ENCODE data around the gene OMG. TPM values are rescaled to one million over a fixed set of nuclear protein-coding genes. Genes with fewer than 3 reads are reported as not detected.
"Not testable (repeated sequence)": the region's sequence is repeated elsewhere in the genome, so short reads cannot be mapped to it uniquely, and the experiment has no call there.

OMG gene
- total RNA-seq, 1 experiment from 2014 or later: 0.23 TPM

- not testable (repeated sequence) for DNase-seq (ENCODE audit: low read depth)
These were observed 34.1 kb downstream of the OMG start for GRCh38 chr17:31262923-31263322.

DNA sequence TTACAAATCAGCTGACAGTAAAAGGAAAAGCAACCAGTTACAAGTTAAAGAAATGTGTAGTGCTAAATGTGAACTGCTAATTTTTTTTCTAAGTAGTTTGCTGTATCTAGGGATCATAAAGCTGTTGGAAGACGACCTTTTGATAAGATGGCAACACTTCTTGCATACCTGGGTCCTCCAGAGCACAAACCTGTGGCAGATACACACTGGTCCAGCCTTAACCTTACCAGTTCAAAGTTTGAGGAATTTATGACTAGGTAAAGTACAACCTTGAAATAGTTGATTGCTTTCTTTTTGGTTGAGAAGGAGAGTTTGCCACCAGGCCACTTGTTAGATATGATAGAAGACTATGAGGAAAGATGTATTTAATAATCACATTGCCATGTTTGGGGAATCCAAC is 35.4 kb downstream of the OMG start:
- no peak for DNase-seq (ENCODE audit: low read depth)

GRCh38 chr17:31260151-31260550 is 36.9 kb downstream of the OMG start:
- DNase-seq (ENCODE audit: low read depth): no peak

- no peak for DNase-seq (ENCODE audit: low read depth)
These were observed 40.1 kb downstream of the OMG start for GRCh38 chr17:31256936-31257335.

GRCh38 chr17:31254654-31255053 is 42.4 kb downstream of the OMG start:
- no peak for DNase-seq (ENCODE audit: low read depth)

DNA sequence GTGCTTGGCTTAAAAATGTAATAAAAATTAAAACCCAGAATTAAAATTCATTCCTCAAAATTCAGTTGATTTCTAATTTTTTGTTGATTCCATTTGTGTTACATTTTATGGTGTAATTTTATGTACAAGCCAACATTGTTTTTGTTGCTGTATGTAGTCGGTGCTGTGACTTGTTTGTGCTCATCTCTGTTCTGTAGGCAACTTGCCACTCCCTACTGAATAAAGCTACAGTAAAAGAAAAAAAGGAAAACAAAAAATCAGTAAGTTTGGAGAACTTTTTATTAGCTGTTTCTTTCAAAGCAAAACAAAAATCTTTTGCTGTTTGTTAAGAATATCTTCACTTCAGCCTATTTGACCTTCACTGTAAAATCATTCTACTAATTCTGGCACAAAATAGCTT is 44.3 kb downstream of the OMG start:
- DNase-seq (ENCODE audit: low read depth): no peak

DNA sequence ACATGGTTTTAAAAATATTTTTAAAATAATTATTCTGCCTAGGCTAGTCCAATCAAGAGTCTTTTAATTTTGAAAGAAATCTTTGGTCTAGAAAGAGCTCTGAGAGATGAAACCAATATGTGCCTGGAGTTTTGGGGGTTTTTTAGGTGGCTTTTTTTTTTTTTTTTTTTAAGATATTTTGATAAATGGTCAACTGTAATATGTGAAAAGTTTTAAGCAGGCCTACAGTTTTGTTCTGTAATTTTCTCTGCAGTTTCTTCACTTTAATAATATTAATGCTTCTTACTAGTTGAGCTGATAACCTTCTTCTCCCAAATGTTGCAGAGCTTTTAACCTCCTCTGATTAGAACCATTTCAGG is 45.1 kb downstream of the OMG start:
- DNase-seq (ENCODE audit: low read depth): no peak

DNA sequence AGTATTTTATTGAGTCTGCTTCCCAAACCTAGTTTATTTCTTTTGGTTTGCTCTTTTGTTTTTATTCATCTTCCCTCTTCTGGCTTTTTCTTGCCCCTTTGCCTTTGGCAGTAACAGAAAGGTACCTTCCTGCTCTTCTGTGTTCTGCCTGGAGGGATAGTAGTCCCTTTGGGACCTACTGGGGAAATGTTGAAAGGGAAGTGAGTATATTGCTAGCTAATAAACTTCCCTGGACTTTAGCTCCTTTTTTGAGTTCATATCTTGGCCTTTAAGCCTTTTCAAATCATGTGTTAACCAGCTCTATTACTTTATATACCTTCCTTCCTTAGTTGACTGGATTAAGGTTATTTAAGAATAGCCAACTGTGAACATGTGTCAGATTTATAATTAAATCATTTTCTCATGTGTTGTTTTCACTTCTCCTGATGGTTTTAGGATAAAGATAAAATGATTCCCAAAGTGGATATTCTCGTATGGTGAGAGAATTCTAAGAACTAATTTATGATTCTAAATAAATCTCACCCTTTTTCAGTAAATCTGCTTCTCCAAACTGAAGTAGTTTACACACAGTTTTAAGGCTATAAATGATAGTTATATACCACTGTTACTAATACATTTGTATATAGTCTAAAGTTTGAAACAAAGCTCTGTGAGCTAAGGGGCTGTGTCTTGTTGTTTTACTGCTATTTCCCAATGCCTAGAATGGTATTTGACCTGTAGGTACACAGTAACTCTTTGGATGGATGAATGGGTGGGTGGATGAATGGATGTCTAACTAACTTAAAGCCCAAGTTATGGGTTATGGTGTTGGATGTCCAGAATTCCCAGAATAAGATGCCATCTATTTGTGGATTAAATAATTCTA is 45.7 kb downstream of the OMG start:
- DNase-seq (ENCODE audit: low read depth): peak; percentile 48

DNA sequence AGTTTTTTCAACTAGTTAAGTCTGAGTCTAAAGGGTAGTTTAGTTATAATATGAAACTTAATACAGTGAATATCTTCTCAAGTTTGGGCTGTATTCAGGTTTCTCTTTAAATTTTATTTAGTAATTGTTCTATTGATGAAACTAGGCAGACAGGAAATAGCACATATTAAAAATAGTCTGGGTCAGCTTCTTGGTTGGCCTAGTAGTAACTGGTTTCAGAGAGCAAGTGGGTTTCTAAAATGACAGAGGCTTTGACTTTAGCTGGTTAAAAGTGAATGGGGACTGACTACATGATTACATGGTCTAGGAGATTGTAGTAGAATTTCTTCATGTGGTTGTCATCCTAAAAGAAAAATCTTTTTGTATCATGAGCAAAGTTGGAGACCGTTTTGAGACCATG is 46.8 kb downstream of the OMG start:
- DNase-seq (ENCODE audit: low read depth): no peak

- DNase-seq (ENCODE audit: low read depth): no peak
These were observed 47.3 kb downstream of the OMG start for GRCh38 chr17:31249835-31250141.

DNA sequence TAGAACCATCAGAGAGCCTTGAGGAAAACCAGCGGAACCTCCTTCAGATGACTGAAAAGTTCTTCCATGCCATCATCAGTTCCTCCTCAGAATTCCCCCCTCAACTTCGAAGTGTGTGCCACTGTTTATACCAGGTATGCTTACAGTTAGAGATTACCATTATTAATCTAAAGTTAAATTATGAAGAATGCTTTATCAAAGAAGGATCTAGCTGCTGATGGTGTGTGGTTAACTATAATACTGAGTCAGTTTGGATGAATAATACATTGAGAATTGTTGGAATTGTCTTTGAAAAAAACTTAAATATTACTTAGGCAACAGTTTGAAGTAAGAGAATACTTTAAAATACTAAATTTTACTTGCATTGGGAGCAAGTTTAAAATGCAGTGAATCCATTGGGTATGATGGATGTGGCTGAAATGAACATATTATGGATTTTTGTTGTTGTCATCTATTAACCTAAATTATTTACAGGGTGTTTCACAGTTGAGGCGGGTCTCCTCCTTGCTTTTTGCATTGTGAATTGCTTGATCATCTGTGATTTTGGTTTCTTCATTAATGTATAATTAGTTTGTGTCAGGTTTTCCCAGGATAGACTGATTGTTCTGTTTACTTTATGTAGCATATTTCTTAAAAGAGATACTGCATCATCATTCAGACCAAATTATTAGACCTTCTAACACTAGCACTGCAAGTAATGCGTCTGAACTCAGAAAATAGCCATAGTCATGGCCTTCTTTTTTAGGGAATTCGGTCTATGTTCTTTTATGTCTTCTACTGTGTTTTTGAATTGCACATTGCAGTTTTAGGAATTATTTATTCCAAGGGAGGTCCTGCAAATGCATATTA is 47.8 kb downstream of the OMG start:
- DNase-seq (ENCODE audit: low read depth): peak; percentile 70

Other genes starting within 250 kb of the OMG start
- 17.1 and 27.3 TPM in 2 replicates for gene NF1, start 202.3 kb downstream of the OMG start, total RNA-seq (2014; rRNA removed)
- 6.3 and 10.6 TPM in 2 replicates for gene EVI2B, start 16.8 kb upstream of the OMG start, total RNA-seq (2014; rRNA removed)
- gene EVI2A, start 24.4 kb upstream of the OMG start, total RNA-seq (2014; rRNA removed): 38.0 and 53.9 TPM in 2 replicates
- gene RAB11FIP4, start 94.4 kb upstream of the OMG start, total RNA-seq (2014; rRNA removed): under 0.01 and 0.45 TPM in 2 replicates

All from LHCN-M2 (cell line).